ENCODE results near the gene CDK11B. TPM values are rescaled to one million over a fixed set of nuclear protein-coding genes. Genes with fewer than 3 reads are reported as not detected.

Gene CDK11B
- total and polyA plus RNA-seq, 2 donors (not counting 1 experiment from before 2014, with no cell fraction given): 14.1 to 36.3 TPM

- Histone ChIP-seq H3K36me3 (replicated peaks in 1 of 2; ENCODE audit: control extremely low read depth in 1 of 2, control insufficient read depth in 1 of 2, extremely low read depth in 1 of 2, insufficient read depth in 2 of 2, low read length in 1 of 2) (peaks cover 0 to 14% of the 10 kb centered on the region in 2 experiments), H3K4me2 (replicated peaks; ENCODE audit: low read depth, low read length, poor library complexity, severe bottlenecking) (no peak overlapping the region), H2AFZ (ENCODE audit: insufficient read depth, low read depth, low read length, poor library complexity, severe bottlenecking) (no peak overlapping the region), H3K4me1 (ENCODE audit: control insufficient read depth in 2 of 2, insufficient read depth in 2 of 2, low read length in 2 of 2) (no peaks in the 10 kb centered on the region), H3K4me3 (ENCODE audit: control extremely low read depth in 1 of 5, extremely low read depth in 1 of 5, insufficient read depth in 1 of 5, low read depth in 2 of 5, low read length in 4 of 5) (no peak overlapping the region), H3K27ac (ENCODE audit: low read length in 2 of 2) (no peak overlapping the region), H3K27me3 (replicated peaks in 1 of 4; ENCODE audit: control extremely low read depth in 1 of 4, control insufficient read depth in 3 of 4, insufficient read depth in 4 of 4, low read length in 3 of 4) (no peaks in the 10 kb centered on the region), H3K9me3 (ENCODE audit: control extremely low read depth in 1 of 3, control insufficient read depth in 2 of 3, insufficient read depth in 1 of 3, low read length in 2 of 3) (no peaks in the 10 kb centered on the region), H3K9ac (ENCODE audit: low read length) (no peak overlapping the region), H3K79me2 (ENCODE audit: control insufficient read depth, insufficient read depth, low read length) (peaks cover 58% of the 10 kb centered on the region), H4K20me1 (ENCODE audit: control insufficient read depth, insufficient read depth, low read length, poor library complexity, severe bottlenecking) (peaks cover 32% of the 10 kb centered on the region)
- 97% methylated on average over 8 of the region's 9 CpGs for WGBS (ENCODE audit: insufficient coverage)
- Mint-ChIP-seq H3K9me3 (ENCODE audit: insufficient read depth) (no peaks in the 10 kb centered on the region), H3K27ac (no peak overlapping the region), H3K4me3 (no peak overlapping the region), H3K27me3 (no peaks in the 10 kb centered on the region), H3K4me1 (peaks cover 18% of the 10 kb centered on the region)
- no peak for ATAC-seq (ENCODE audit: low read depth)
- ChIA-PET POLR2A (no interaction called here), CTCF (no interaction called here)
- intact Hi-C loops (cut with micrococcal nuclease): loop anchor here (2.0 kb wide), 1 partner anchor 55 kb away; no protein-coding TSS in a partner anchor
- no peak for DNase-seq
- no peak for TF ChIP-seq EZH2 (IDR thresholded peaks at IDR 0.05; ENCODE audit: borderline replicate concordance, insufficient read depth, low read depth, low read length, poor library complexity, severe bottlenecking)
Observed at GRCh38 chr1:1687846-1688245, 29.0 kb upstream of the CDK11B start.

DNA sequence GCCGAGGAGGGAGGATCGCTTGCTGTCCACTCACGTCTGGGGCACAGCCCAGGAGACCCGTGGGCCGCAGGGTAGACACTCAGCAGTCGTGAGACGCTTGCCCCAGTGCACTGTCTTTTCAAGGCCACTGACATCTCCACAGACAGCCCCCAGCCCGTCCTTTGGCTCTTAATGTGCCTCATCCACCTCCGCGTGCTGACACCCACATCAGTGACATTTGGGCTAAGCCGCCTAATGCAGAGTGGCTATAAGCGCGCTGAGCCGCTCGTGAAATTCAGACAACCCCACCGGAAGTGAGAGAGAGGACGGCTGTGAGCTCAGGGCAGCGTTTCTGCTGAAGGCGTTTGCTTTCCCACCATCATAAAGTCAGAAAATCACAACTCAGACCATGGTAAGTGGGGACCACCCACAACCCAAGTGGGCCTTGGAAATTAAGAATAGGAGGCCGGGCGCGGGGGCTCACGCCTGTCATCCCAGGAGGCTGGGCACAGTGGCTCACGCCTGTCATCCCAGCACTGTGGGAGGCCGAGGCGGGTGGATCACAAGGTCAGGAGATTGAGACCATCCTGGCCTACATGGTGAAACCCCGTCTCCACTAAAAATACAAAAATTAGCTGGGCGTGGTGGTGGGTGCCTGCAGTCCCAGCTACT lies 25.4 kb upstream of the CDK11B start:
- Histone ChIP-seq H2AFZ (ENCODE audit: insufficient read depth, low read depth, low read length, poor library complexity, severe bottlenecking) (no peak overlapping the region), H3K36me3 (replicated peaks in 1 of 2; ENCODE audit: control extremely low read depth in 1 of 2, control insufficient read depth in 1 of 2, extremely low read depth in 1 of 2, insufficient read depth in 2 of 2, low read length in 1 of 2) (peaks cover 0 to 24% of the 10 kb centered on the region in 2 experiments), H3K79me2 (ENCODE audit: control insufficient read depth, insufficient read depth, low read length) (peaks cover 85% of the 10 kb centered on the region), H3K4me3 (ENCODE audit: control extremely low read depth in 1 of 5, extremely low read depth in 1 of 5, insufficient read depth in 1 of 5, low read depth in 2 of 5, low read length in 4 of 5) (no peak overlapping the region), H3K27ac (ENCODE audit: low read length in 2 of 2) (no peak overlapping the region), H3K27me3 (replicated peaks in 1 of 4; ENCODE audit: control extremely low read depth in 1 of 4, control insufficient read depth in 3 of 4, insufficient read depth in 4 of 4, low read length in 3 of 4) (no peaks in the 10 kb centered on the region), H3K9me3 (ENCODE audit: control extremely low read depth in 1 of 3, control insufficient read depth in 2 of 3, insufficient read depth in 1 of 3, low read length in 2 of 3) (no peaks in the 10 kb centered on the region), H4K20me1 (ENCODE audit: control insufficient read depth, insufficient read depth, low read length, poor library complexity, severe bottlenecking) (peaks cover 46% of the 10 kb centered on the region), H3K9ac (ENCODE audit: low read length) (no peak overlapping the region), H3K4me2 (replicated peaks; ENCODE audit: low read depth, low read length, poor library complexity, severe bottlenecking) (no peak overlapping the region), H3K4me1 (ENCODE audit: control insufficient read depth in 2 of 2, insufficient read depth in 2 of 2, low read length in 2 of 2) (peaks cover 0 to 1% of the 10 kb centered on the region in 2 donors)
- Mint-ChIP-seq H3K4me3 (no peak overlapping the region), H3K9me3 (ENCODE audit: insufficient read depth) (no peaks in the 10 kb centered on the region), H3K27ac (no peak overlapping the region), H3K27me3 (no peaks in the 10 kb centered on the region), H3K4me1 (peaks cover 22% of the 10 kb centered on the region)
- ATAC-seq (ENCODE audit: low read depth) (no peak), DNase-seq (no peak)
- ChIA-PET POLR2A (no interaction called here), CTCF (interaction anchor here (0.6 kb wide), 1 partner anchor 30 kb away, joined by 3 read pairs; no protein-coding TSS in a partner anchor)
- TF ChIP-seq EZH2 (IDR thresholded peaks at IDR 0.05; ENCODE audit: borderline replicate concordance, insufficient read depth, low read depth, low read length, poor library complexity, severe bottlenecking): no peak
- TF ChIP-seq, protein P1, sequence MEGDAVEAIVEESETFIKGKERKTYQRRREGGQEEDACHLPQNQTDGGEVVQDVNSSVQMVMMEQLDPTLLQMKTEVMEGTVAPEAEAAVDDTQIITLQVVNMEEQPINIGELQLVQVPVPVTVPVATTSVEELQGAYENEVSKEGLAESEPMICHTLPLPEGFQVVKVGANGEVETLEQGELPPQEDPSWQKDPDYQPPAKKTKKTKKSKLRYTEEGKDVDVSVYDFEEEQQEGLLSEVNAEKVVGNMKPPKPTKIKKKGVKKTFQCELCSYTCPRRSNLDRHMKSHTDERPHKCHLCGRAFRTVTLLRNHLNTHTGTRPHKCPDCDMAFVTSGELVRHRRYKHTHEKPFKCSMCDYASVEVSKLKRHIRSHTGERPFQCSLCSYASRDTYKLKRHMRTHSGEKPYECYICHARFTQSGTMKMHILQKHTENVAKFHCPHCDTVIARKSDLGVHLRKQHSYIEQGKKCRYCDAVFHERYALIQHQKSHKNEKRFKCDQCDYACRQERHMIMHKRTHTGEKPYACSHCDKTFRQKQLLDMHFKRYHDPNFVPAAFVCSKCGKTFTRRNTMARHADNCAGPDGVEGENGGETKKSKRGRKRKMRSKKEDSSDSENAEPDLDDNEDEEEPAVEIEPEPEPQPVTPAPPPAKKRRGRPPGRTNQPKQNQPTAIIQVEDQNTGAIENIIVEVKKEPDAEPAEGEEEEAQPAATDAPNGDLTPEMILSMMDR (IDR thresholded peaks at IDR 0.05): no peak
- intact Hi-C loops (cut with micrococcal nuclease): no loop called here
- 98% methylated on average over 27 of the region's 28 CpGs for WGBS (ENCODE audit: insufficient coverage)

Measured in B cell (primary cell).